Neural progenitor cell (in vitro differentiated cells): ENCODE results near the gene OBP2A. TPM values are rescaled to one million over a fixed set of nuclear protein-coding genes. Genes with fewer than 3 reads are reported as not detected.

Experiments used
- DNase-seq: peaks from one replicate; pipeline ENCODE4 v3.0.0-alpha.2; 2016; ENCODE audit warnings: low spot score
- H2AFZ ChIP-seq: fragments of 200-600 bp; sonication (generic); replicated peaks from 2 replicates; pipeline ENCODE4 v1.6.1; 2016; ENCODE audit warnings: antibody characterized with exemption
- H3F3A ChIP-seq: fragments of 200-600 bp; sonication (generic); 2 replicates; pipeline ENCODE4 v1.6.1; 2016; ENCODE audit warnings: antibody characterized with exemption, low read depth
- H3K27ac ChIP-seq: fragments of 200-600 bp; sonication (generic); 2 replicates; pipeline ENCODE4 v1.5.1; 2016; ENCODE audit warnings: mild to moderate bottlenecking
- H3K27me3 ChIP-seq: fragments of 200-600 bp; sonication (generic); 2 replicates; pipeline ENCODE4 v1.6.1; 2016; ENCODE audit warnings: mild to moderate bottlenecking, moderate library complexity
- H3K36me3 ChIP-seq: fragments of 200-600 bp; sonication (generic); 2 replicates; pipeline ENCODE4 v1.5.1; 2016
- H3K4me1 ChIP-seq: fragments of 200-600 bp; sonication (generic); 2 replicates; pipeline ENCODE4 v1.6.1; 2016; ENCODE audit warnings: mixed run types
- H3K4me2 ChIP-seq: fragments of 200-600 bp; sonication (generic); 2 replicates; pipeline ENCODE4 v1.6.1; 2016
- H3K4me3 ChIP-seq: fragments of 200-600 bp; sonication (generic); 2 replicates; pipeline ENCODE4 v1.5.1; 2016
- H3K79me2 ChIP-seq: fragments of 200-600 bp; sonication (generic); 2 replicates; pipeline ENCODE4 v1.6.1; 2016; ENCODE audit warnings: low read depth
- H3K9ac ChIP-seq: fragments of 200-600 bp; sonication (generic); 2 replicates; pipeline ENCODE4 v1.6.1; 2016
- H3K9me3 ChIP-seq: fragments of 200-600 bp; sonication (generic); 2 replicates; pipeline ENCODE4 v1.5.1; 2016; ENCODE audit warnings: low read depth
- H4K20me1 ChIP-seq: fragments of 200-600 bp; sonication (generic); 2 replicates; pipeline ENCODE4 v1.6.1; 2016; ENCODE audit warnings: low read depth
- H3K27ac Mint-ChIP-seq: 3 replicates; pipeline ENCODE4 v1.8.0; 2021; ENCODE audit warnings: mixed read lengths
- H3K27me3 Mint-ChIP-seq: 2 replicates; pipeline ENCODE4 v1.8.0; 2022; ENCODE audit warnings: low read depth, mild to moderate bottlenecking, inconsistent platforms, moderate library complexity, mixed read lengths; ENCODE audit not compliant: insufficient read depth
- H3K36me3 Mint-ChIP-seq: 3 replicates; pipeline ENCODE4 v1.8.0; 2021; ENCODE audit warnings: mixed read lengths
- H3K4me1 Mint-ChIP-seq: 3 replicates; pipeline ENCODE4 v1.8.0; 2021; ENCODE audit warnings: mixed read lengths
- H3K4me3 Mint-ChIP-seq: 3 replicates; pipeline ENCODE4 v1.8.0; 2021; ENCODE audit warnings: mild to moderate bottlenecking, moderate library complexity, mixed read lengths
- H3K9me3 Mint-ChIP-seq: 3 replicates; pipeline ENCODE4 v1.8.0; 2020; ENCODE audit warnings: mixed read lengths
- EZH2 ChIP-seq: fragments of 200-600 bp; sonication (generic); IDR thresholded peaks from 2 replicates; pipeline ENCODE4 v1.6.1; 2017; ENCODE audit warnings: antibody characterized with exemption, mild to moderate bottlenecking, moderate library complexity
- EZH2phosphoT487 ChIP-seq: fragments of 200-600 bp; sonication (generic); IDR thresholded peaks from 2 replicates; pipeline ENCODE4 v1.6.1; 2017; ENCODE audit warnings: antibody characterized with exemption
- total RNA-seq: library from RNA; depleted of rRNA; stranded (reverse); fragments of >200 nt; gene quantifications from 2 replicates; pipeline ENCODE4 v1.2.3, GENCODE V29; 2015; ENCODE audit warnings: low replicate concordance
- TF ChIP-seq, protein P1 (sequence below): fragments of 200-600 bp; sonication (generic); IDR thresholded peaks from 2 replicates; pipeline ENCODE4 v1.5.1; 2017; ENCODE audit warnings: antibody characterized with exemption, mild to moderate bottlenecking

OBP2A gene
- total RNA-seq, 1 donor from 2014 or later = not detected

DNA sequence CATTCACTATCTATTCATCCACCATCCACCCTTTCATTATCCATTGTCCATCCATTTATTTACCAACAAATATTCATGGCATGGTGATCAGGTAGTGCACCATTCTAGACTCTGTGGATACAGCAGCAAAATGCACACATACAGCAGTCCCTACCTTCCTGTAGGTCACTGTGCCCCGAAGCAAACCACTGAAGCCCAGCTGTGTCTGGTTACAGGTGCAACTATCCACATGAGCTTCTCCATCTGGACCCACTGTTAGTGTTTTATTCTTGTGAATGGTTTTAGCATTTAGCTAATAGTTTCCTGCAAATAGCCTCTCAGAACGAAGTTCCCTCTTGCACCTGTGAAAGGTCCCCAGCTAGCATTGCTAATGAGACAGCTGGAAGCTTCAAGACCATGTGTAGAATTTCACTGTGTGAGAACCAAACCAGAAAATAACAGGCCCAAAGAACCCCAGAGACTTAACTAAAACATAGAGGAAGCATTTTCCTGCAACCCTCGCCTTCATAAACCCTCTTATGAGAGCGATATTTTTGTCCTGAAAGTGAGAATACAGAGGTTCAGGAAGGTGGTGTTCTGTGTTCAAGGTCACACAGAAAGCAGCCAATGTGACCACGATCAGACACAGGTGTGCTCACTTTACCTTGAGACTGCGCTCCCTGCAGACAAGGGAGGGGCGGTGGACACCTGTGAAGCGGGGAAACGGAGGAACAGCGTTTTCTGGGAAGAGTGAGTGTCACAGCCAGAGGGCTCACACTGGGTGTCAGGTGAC, 34.1 kb downstream of the OBP2A start:
- Histone ChIP-seq H3K36me3 (no peaks in the 10 kb centered on the region), H3K4me3 (no peak overlapping the region), H3K27ac (no peak overlapping the region), H3K9ac (no peak overlapping the region), H4K20me1 (no peaks in the 10 kb centered on the region), H3K9me3 (no peaks in the 10 kb centered on the region), H2AFZ (no peak overlapping the region), H3K79me2 (no peaks in the 10 kb centered on the region), H3K27me3 (no peaks in the 10 kb centered on the region), H3F3A (no peaks in the 10 kb centered on the region), H3K4me1 (no peaks in the 10 kb centered on the region), H3K4me2 (no peak overlapping the region)
- no peaks in the 10 kb centered on the region for H3K9me3 Mint-ChIP-seq
- no peak for DNase-seq
- H3K36me3 Mint-ChIP-seq = no peaks in the 10 kb centered on the region
- H3K4me1 Mint-ChIP-seq = peaks cover 2% of the 10 kb centered on the region
- peaks cover 5% of the 10 kb centered on the region for H3K27me3 Mint-ChIP-seq
- H3K4me3 Mint-ChIP-seq = no peak overlapping the region
- TF ChIP-seq EZH2 = no peak
- TF ChIP-seq, protein P1, sequence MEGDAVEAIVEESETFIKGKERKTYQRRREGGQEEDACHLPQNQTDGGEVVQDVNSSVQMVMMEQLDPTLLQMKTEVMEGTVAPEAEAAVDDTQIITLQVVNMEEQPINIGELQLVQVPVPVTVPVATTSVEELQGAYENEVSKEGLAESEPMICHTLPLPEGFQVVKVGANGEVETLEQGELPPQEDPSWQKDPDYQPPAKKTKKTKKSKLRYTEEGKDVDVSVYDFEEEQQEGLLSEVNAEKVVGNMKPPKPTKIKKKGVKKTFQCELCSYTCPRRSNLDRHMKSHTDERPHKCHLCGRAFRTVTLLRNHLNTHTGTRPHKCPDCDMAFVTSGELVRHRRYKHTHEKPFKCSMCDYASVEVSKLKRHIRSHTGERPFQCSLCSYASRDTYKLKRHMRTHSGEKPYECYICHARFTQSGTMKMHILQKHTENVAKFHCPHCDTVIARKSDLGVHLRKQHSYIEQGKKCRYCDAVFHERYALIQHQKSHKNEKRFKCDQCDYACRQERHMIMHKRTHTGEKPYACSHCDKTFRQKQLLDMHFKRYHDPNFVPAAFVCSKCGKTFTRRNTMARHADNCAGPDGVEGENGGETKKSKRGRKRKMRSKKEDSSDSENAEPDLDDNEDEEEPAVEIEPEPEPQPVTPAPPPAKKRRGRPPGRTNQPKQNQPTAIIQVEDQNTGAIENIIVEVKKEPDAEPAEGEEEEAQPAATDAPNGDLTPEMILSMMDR = no peak
- TF ChIP-seq EZH2phosphoT487 = no peak
- H3K27ac Mint-ChIP-seq = no peak overlapping the region

DNA sequence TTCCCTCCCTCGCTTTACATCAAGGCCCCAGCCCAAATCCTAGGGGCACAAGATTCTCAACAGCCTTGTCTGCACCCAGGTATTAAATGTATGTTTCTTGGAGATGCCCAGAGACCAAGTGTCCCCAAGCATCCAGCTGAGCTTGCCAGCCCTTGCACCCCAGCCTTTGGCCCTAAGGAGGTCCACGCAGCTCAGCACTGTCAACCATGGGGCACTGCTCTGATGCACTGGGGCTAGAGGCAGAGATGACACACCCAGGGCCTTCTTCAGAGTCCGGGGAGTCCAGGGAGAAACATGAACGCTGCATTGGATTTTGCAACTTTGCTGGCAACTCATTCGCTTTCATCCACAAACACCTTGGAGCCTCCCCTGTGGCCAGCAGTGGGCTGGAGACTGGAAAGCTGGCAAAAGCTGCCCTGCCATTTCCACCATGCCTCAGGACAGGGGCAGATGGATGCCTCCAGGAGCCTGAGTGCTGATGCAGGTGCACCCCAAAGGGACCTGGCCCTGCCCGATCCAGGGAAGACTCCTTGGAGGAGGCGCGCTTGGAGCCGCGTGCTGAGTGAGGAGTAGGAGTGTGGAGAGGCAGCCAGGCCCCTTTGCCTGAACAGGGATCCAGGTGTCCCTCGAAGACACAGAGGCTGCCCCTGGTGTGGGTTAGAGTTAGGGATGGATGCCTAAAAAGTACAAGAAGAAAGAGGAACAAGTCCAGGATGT, 34.9 kb downstream of the OBP2A start:
- no peak for DNase-seq
- H3K27me3 Mint-ChIP-seq = peaks cover 7% of the 10 kb centered on the region
- no peaks in the 10 kb centered on the region for H3F3A ChIP-seq
- H3K27ac ChIP-seq = no peak overlapping the region
- no peak overlapping the region for H2AFZ ChIP-seq
- TF ChIP-seq EZH2 = no peak
- TF ChIP-seq, protein P1 = no peak
- H3K4me1 Mint-ChIP-seq = peaks cover 2% of the 10 kb centered on the region
- H3K4me3 Mint-ChIP-seq = peak overlapping the region; percentile 50
- H4K20me1 ChIP-seq = no peaks in the 10 kb centered on the region
- H3K9ac ChIP-seq = no peak overlapping the region
- H3K27ac Mint-ChIP-seq = no peak overlapping the region
- H3K36me3 Mint-ChIP-seq = no peaks in the 10 kb centered on the region
- no peak overlapping the region for H3K4me3 ChIP-seq
- no peaks in the 10 kb centered on the region for H3K9me3 Mint-ChIP-seq
- H3K79me2 ChIP-seq = no peaks in the 10 kb centered on the region
- no peak overlapping the region for H3K4me2 ChIP-seq
- no peaks in the 10 kb centered on the region for H3K9me3 ChIP-seq
- H3K36me3 ChIP-seq = no peaks in the 10 kb centered on the region
- no peaks in the 10 kb centered on the region for H3K4me1 ChIP-seq
- H3K27me3 ChIP-seq = no peaks in the 10 kb centered on the region

DNA sequence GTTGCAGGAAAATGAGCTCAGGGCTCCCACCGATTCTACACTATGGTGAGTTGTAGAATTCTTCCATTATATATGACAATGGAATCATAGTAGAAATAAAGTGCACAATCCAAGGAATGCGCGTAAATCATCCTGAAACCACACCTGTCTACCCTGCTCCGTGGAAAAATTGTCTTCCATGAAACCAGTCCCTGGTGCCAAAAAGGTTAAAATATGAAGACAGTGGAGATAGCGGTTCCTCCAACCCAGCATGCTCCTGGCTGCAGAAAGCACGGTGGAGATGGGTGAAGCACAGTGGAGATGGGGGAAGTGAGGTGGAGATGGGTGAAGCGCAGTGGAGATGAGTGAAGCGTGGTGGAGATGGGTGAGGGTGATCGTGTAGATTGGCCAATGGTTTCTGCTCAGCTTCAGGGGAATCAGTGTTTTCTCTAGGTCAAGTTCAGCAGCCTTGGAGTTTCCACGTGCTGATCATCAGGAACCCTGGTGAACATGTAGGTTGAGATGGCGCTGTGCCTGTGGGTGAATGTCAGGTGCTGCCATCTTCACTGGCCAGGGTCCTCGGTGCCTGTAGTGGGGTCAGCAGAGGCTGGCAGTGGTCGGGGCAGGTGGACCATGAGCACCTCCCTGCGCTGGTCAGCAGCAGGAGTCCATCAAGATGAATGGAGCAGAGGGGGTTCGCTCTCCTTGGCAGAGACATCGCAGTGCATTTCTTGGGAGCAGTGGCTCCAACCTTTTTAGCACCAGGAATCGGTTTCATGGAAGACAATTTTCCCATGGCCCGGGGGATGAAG, 35.9 kb downstream of the OBP2A start:
- Histone ChIP-seq H3K4me3 (no peak overlapping the region), H3K4me1 (no peaks in the 10 kb centered on the region), H3K79me2 (no peaks in the 10 kb centered on the region), H3K27ac (no peak overlapping the region), H2AFZ (no peak overlapping the region), H4K20me1 (no peaks in the 10 kb centered on the region), H3K9me3 (no peaks in the 10 kb centered on the region), H3K4me2 (no peak overlapping the region), H3K9ac (no peak overlapping the region), H3K36me3 (no peaks in the 10 kb centered on the region), H3F3A (no peaks in the 10 kb centered on the region), H3K27me3 (no peaks in the 10 kb centered on the region)
- peaks cover 2% of the 10 kb centered on the region for H3K4me1 Mint-ChIP-seq
- peaks cover 7% of the 10 kb centered on the region for H3K27me3 Mint-ChIP-seq
- no peaks in the 10 kb centered on the region for H3K9me3 Mint-ChIP-seq
- no peak for DNase-seq
- no peak overlapping the region for H3K4me3 Mint-ChIP-seq
- H3K27ac Mint-ChIP-seq = no peak overlapping the region
- TF ChIP-seq EZH2 = no peak
- no peak for TF ChIP-seq EZH2phosphoT487
- H3K36me3 Mint-ChIP-seq = no peaks in the 10 kb centered on the region
